Caco-2 (cell line): Measurements from ENCODE around the gene TCERG1L. TPM values are rescaled to one million over a fixed set of nuclear protein-coding genes. Genes with fewer than 3 reads are reported as not detected.
"Not testable (repeated sequence)": the region's sequence is repeated elsewhere in the genome, so short reads cannot be mapped to it uniquely, and the experiment has no call there.

ENCODE experiments used
- BruUV-seq: library from RNA; stranded (reverse); fragments of 400-500 nt; replicated peaks from 2 replicates; lab custom pipeline; 2021; lab: Mats Ljungman, UMichigan
- CTCF ChIA-PET: fragments of 300-600 bp; sonication (Branson Sonifier 250); formaldehyde crosslinking; loops from one replicate; lab custom pipeline; 2022; ENCODE audit warnings: antibody characterized with exemption; lab: Charles Lee
- POLR2A ChIA-PET: fragments of 300-600 bp; sonication (Branson Sonifier 250); formaldehyde crosslinking; loops from one replicate; lab custom pipeline; 2022; ENCODE audit warnings: antibody characterized with exemption; lab: Charles Lee
- DNase-seq, 2 experiments: peaks; one replicate each; pipeline versions ENCODE4 v3.0.0 to v3.0.0-alpha.2; 2020 to 2022
- H3K27me3 ChIP-seq: replicated peaks from 2 replicates; pipeline ENCODE4 v1.6.0; 2011; ENCODE audit warnings: low read length; ENCODE audit not compliant: control insufficient read depth, insufficient read depth
- H3K36me3 ChIP-seq: 2 replicates; pipeline ENCODE4 v1.5.1; 2011; ENCODE audit warnings: low read length; ENCODE audit not compliant: control insufficient read depth, insufficient read depth
- H3K4me1 ChIP-seq: fragments of 250-450 bp; sonication (Bioruptor Pico); 2 replicates; pipeline ENCODE4 v1.5.1; 2020; ENCODE audit warnings: mild to moderate bottlenecking
- H3K4me3 ChIP-seq: 2 replicates; pipeline ENCODE4 v1.5.1; 2011; ENCODE audit warnings: low read depth, mild to moderate bottlenecking, control low read depth, low read length
- H3K9me3 ChIP-seq: fragments of 250-450 bp; sonication (Bioruptor Pico); 2 replicates; pipeline ENCODE4 v1.5.1; 2020; ENCODE audit warnings: mild to moderate bottlenecking, moderate library complexity
- H3K27ac Mint-ChIP-seq: one replicate; pipeline ENCODE4 v1.8.0; 2022; ENCODE audit warnings: mixed read lengths; ENCODE audit not compliant: unreplicated experiment
- H3K27me3 Mint-ChIP-seq: one replicate; pipeline ENCODE4 v1.8.0; 2022; ENCODE audit warnings: mixed read lengths; ENCODE audit not compliant: insufficient read depth, unreplicated experiment
- H3K36me3 Mint-ChIP-seq: one replicate; pipeline ENCODE4 v1.8.0; 2022; ENCODE audit warnings: mild to moderate bottlenecking, mixed read lengths; ENCODE audit not compliant: insufficient read depth, unreplicated experiment
- H3K4me1 Mint-ChIP-seq: one replicate; pipeline ENCODE4 v1.8.0; 2022; ENCODE audit warnings: low read depth, mixed read lengths; ENCODE audit not compliant: unreplicated experiment
- H3K4me3 Mint-ChIP-seq: one replicate; pipeline ENCODE4 v1.8.0; 2022; ENCODE audit warnings: mild to moderate bottlenecking, moderate library complexity, mixed read lengths; ENCODE audit not compliant: unreplicated experiment
- H3K9me3 Mint-ChIP-seq: one replicate; pipeline ENCODE4 v1.8.0; 2022; ENCODE audit warnings: mixed read lengths; ENCODE audit not compliant: unreplicated experiment
- intact Hi-C: fragments of 100-400 bp; cut with micrococcal nuclease; formaldehyde crosslinking; loops from one replicate; pipeline ENCODE4 v1.10.0; 2022; ENCODE audit not compliant: unreplicated experiment
- total RNA-seq: library from RNA; stranded (reverse); gene quantifications from 2 replicates; pipeline ENCODE4 v1.2.3, GENCODE V29; 2022
- TF ChIP-seq, protein P1 (sequence below), 2 experiments: fragments of 200-600 bp in 1 of 2; IDR thresholded peaks; 1 replicate in 1 of 2; 2 replicates in 1 of 2; pipeline versions ENCODE4 v1.5.1 to v1.8.0; 2011 to 2022; ENCODE audit warnings: antibody characterized with exemption in 1 of 2, control low read depth in 1 of 2, inconsistent platforms in 1 of 2, low read depth in 1 of 2, low read length in 1 of 2, mild to moderate bottlenecking in 1 of 2, moderate library complexity in 1 of 2; ENCODE audit not compliant: insufficient read depth in 1 of 2, severe bottlenecking in 1 of 2, unreplicated experiment in 1 of 2

TCERG1L gene
- total RNA-seq, 1 experiment from 2014 or later, result not detected

DNA sequence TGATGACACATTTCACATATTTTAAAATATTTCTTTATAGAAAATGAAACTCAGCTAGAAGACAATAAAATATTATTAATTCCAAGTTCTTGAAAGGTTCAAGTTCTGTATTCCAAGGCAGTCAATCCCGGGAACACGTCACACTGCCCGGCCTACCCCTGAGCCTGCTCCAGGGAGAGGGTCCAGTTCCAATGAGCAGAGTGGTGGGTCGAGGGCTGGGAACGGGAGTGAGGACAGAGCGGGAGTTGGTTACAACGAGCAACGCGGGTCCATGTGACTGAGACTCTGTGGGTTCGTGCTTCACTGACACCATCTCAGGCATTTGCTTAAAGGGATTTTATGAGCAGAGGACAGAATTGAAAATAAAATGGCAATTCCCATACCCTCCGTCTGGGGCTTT, 209.4 kb downstream of the TCERG1L start:
- DNase-seq, result no peak
- no peaks in the 10 kb centered on the region for H3K27me3 Mint-ChIP-seq
- TF ChIP-seq, protein P1, sequence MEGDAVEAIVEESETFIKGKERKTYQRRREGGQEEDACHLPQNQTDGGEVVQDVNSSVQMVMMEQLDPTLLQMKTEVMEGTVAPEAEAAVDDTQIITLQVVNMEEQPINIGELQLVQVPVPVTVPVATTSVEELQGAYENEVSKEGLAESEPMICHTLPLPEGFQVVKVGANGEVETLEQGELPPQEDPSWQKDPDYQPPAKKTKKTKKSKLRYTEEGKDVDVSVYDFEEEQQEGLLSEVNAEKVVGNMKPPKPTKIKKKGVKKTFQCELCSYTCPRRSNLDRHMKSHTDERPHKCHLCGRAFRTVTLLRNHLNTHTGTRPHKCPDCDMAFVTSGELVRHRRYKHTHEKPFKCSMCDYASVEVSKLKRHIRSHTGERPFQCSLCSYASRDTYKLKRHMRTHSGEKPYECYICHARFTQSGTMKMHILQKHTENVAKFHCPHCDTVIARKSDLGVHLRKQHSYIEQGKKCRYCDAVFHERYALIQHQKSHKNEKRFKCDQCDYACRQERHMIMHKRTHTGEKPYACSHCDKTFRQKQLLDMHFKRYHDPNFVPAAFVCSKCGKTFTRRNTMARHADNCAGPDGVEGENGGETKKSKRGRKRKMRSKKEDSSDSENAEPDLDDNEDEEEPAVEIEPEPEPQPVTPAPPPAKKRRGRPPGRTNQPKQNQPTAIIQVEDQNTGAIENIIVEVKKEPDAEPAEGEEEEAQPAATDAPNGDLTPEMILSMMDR (IDR thresholded peaks at IDR 0.05; ENCODE audit: insufficient read depth in 1 of 2, low read depth in 1 of 2, low read length in 1 of 2, severe bottlenecking in 1 of 2, unreplicated experiment in 1 of 2), result no peak
- H3K4me3 Mint-ChIP-seq, result no peak overlapping the region
- peaks cover 20% of the 10 kb centered on the region for H3K9me3 Mint-ChIP-seq
- intact Hi-C loops, result no loop called here
- no peaks in the 10 kb centered on the region for H3K9me3 ChIP-seq
- no TSS peak for BruUV-seq
- CTCF ChIA-PET, result no interaction called here
- H3K36me3 ChIP-seq, result no peaks in the 10 kb centered on the region
- no peaks in the 10 kb centered on the region for H3K4me1 ChIP-seq
- no peaks in the 10 kb centered on the region for H3K27me3 ChIP-seq
- H3K4me3 ChIP-seq, result no peak overlapping the region
- POLR2A ChIA-PET, result no interaction called here
- no peak overlapping the region for H3K27ac Mint-ChIP-seq
- no peaks in the 10 kb centered on the region for H3K36me3 Mint-ChIP-seq
- H3K4me1 Mint-ChIP-seq, result no peaks in the 10 kb centered on the region

- H3K4me3 ChIP-seq, H3K9me3 ChIP-seq, H3K27me3 ChIP-seq, H3K36me3 Mint-ChIP-seq, BruUV-seq, H3K9me3 Mint-ChIP-seq, intact Hi-C loops, H3K4me3 Mint-ChIP-seq, H3K27me3 Mint-ChIP-seq, H3K4me1 ChIP-seq, H3K27ac Mint-ChIP-seq, POLR2A ChIA-PET, CTCF ChIA-PET, H3K4me1 Mint-ChIP-seq, H3K36me3 ChIP-seq: not testable (repeated sequence)
- peak in 1 of 2 experiments; percentile 2 for DNase-seq
Measured at GRCh38 chr10:131100418-131101410, 210.8 kb downstream of the TCERG1L start.

DNA sequence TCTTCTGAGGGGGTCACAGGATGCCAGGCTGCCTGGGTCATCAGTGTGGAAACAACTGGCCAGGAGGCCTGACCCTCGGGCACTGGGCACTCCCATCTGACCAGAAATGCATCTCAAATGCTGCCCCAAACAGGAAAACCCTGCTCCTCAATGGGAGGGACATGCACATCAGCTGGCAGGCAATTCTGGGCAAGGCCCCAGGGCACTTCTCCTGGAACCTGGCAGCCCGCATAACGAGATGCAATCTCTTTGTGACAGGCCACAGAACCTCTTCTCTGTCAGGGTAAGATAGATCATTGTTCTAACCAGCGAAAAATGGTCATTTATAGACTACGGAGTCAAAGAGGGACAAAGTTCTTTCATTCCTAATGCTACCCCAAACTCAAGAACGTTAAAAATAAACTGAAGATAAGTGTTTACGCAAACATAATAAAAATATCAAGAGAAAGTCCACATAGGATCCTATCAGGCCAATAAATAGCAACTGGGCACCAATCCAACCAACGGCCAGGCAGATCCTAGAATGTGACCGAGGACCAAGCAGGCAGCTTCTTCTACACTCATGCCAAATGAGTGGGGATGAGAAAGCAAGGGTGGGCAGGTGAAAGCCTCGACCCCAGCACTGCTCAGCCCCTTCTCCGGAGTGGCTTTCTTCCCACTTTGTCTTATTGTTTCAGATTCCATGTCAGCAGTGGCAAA, 212.3 kb downstream of the TCERG1L start:
- Mint-ChIP-seq H3K9me3 (no peaks in the 10 kb centered on the region), H3K27me3 (no peaks in the 10 kb centered on the region), H3K36me3 (no peaks in the 10 kb centered on the region), H3K4me3 (no peak overlapping the region), H3K4me1 (no peaks in the 10 kb centered on the region), H3K27ac (no peak overlapping the region)
- no peaks in the 10 kb centered on the region for H3K9me3 ChIP-seq
- DNase-seq, result peak in 1 of 2 experiments; percentile 55
- H3K4me3 ChIP-seq, result no peak overlapping the region
- intact Hi-C loops, result no loop called here
- TF ChIP-seq, protein P1 (IDR thresholded peaks at IDR 0.05; ENCODE audit: insufficient read depth in 1 of 2, low read depth in 1 of 2, low read length in 1 of 2, severe bottlenecking in 1 of 2, unreplicated experiment in 1 of 2), result no peak
- no TSS peak for BruUV-seq
- no peaks in the 10 kb centered on the region for H3K36me3 ChIP-seq
- CTCF ChIA-PET, result no interaction called here
- no peaks in the 10 kb centered on the region for H3K4me1 ChIP-seq
- POLR2A ChIA-PET, result no interaction called here
- no peaks in the 10 kb centered on the region for H3K27me3 ChIP-seq
